ENCODE results near the gene GAD1.

GRCh38 chr2:170819680-170820664 is 3.3 kb downstream of the GAD1 start:
- TF ChIP-seq, protein P1, sequence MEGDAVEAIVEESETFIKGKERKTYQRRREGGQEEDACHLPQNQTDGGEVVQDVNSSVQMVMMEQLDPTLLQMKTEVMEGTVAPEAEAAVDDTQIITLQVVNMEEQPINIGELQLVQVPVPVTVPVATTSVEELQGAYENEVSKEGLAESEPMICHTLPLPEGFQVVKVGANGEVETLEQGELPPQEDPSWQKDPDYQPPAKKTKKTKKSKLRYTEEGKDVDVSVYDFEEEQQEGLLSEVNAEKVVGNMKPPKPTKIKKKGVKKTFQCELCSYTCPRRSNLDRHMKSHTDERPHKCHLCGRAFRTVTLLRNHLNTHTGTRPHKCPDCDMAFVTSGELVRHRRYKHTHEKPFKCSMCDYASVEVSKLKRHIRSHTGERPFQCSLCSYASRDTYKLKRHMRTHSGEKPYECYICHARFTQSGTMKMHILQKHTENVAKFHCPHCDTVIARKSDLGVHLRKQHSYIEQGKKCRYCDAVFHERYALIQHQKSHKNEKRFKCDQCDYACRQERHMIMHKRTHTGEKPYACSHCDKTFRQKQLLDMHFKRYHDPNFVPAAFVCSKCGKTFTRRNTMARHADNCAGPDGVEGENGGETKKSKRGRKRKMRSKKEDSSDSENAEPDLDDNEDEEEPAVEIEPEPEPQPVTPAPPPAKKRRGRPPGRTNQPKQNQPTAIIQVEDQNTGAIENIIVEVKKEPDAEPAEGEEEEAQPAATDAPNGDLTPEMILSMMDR (IDR thresholded peaks at IDR 0.05; ENCODE audit: low read length) = no peak
- TF ChIP-seq EZH2phosphoT487 (IDR thresholded peaks at IDR 0.05; ENCODE audit: low read length) = no peak

Measured in MM.1S (cell line).